ENCODE data around the gene MTF1.

- TF ChIP-seq POLR2A (IDR thresholded peaks at IDR 0.05; ENCODE audit: low read depth, low read length), result no peak
- no peak for TF ChIP-seq SPI1 (IDR thresholded peaks at IDR 0.05; ENCODE audit: low read depth, low read length)
- TF ChIP-seq POLR2AphosphoS5 (IDR thresholded peaks at IDR 0.05; ENCODE audit: low read depth, low read length), result no peak
- no peak for TF ChIP-seq PAX5 (IDR thresholded peaks at IDR 0.05; ENCODE audit: insufficient read depth, low read length, severe bottlenecking)
- TF ChIP-seq TAF1 (IDR thresholded peaks at IDR 0.05; ENCODE audit: low read depth, low read length), result no peak
- no peak for TF ChIP-seq POU2F2 (IDR thresholded peaks at IDR 0.05; ENCODE audit: low read depth, low read length)
Measured at GRCh38 chr1:37879865-37880264, 20.5 kb upstream of the MTF1 start.

All from GM12891 (cell line).